Adipose tissue (tissue), 3 donors: ENCODE results near the gene SCRN2. TPM values are rescaled to one million over a fixed set of nuclear protein-coding genes. Genes with fewer than 3 reads are reported as not detected.

Source experiments
- H3K27ac ChIP-seq: one replicate; pipeline ENCODE4 v1.5.1; 2013; ENCODE audit warnings: low read depth, low read length
- WGBS, 3 donors: extraction: QIAGEN DNeasy Blood & Tissue Kit; methylation state at CpG; one replicate each; pipeline ENCODE4 v1.1.7; 2013; 5-methylcytosine and 5-hydroxymethylcytosine counted together
- polyA plus RNA-seq, 3 donors: library from polyadenylated mRNA; stranded (reverse); fragments of 200-250 nt; gene quantifications; one replicate each; pipeline ENCODE4 v1.2.3, GENCODE V29; 2013
- donor health status: healthy with polysubstance abuse.
- donor health status: Bipolar disorder and iron deficiency.
- donor health status: healthy.

Gene SCRN2
- polyA plus RNA-seq, 3 donors, result 37.9 to 181 (median 89.5) TPM

GRCh38 chr17:47831003-47831933, 9.8 kb downstream of the SCRN2 start, which contains the start of the genes LRRC46 and MRPL10:
LRRC46 (plus strand) TSS chr17:47831670; CDS start chr17:47831990, 320 bp downstream.
MRPL10 (minus strand) TSS chr17:47831541; CDS start chr17:47831511, 30 bp downstream.
- 0% methylated on average over 40 to 42 of the region's 42 CpGs for WGBS, 3 donors
- no peak within 1 kb of the TSS for H3K27ac ChIP-seq

DNA sequence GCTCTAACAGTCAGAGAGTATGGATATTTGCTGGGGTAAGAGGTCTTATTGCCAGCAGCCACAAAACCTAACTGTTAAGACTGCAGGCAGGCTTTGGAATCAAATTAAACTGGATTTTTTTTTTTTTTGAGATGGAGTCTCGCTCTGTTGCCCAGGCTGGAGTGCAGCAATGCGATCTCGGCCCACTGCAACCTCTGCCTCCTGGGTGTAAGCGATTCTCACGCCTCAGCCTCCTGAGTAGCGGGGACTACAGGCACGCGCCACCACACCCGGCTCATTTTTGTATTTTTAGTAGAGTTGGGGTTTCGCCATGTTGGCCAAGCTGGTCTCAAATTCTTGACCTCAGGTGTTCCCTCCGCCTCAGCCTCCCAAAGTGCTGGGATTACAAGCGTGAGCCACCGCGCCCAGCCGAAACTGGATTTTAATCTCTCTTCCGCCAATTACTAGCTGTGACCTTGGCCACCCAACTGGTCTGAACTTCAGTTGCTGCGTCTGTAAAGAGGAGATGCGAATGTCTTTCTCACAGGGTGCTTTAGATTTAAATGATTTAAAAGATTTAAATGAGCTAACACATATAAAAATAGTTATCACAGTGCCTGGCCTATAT, 10.6 kb downstream of the SCRN2 start:
- 56 to 75% (median 73%) methylated on average over 18 of the region's 18 CpGs for WGBS, 3 donors
- H3K27ac ChIP-seq, result no peak overlapping the region

DNA sequence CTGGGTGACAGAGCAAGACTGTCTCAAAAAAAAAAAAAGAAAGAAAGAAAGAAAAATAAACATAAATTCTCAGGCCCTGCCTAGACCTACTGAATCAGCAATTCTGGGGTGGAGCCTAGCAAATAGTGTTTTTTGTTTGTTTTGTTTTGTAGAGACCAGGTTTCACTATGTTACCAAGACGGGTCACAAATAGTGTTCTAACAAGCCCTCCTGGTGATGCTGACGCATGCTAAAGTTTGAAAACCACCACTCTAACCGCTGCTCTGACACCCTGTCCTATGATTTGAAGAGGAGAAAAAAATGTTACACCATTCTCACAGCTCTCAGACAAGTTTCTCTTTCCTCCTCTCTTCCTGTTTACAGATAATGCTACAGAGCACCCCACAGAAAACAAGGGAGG, 11.2 kb downstream of the SCRN2 start:
- no peak overlapping the region for H3K27ac ChIP-seq
- WGBS, 3 donors, result 85 to 91% (median 86%) methylated on average over 3 of the region's 3 CpGs

DNA sequence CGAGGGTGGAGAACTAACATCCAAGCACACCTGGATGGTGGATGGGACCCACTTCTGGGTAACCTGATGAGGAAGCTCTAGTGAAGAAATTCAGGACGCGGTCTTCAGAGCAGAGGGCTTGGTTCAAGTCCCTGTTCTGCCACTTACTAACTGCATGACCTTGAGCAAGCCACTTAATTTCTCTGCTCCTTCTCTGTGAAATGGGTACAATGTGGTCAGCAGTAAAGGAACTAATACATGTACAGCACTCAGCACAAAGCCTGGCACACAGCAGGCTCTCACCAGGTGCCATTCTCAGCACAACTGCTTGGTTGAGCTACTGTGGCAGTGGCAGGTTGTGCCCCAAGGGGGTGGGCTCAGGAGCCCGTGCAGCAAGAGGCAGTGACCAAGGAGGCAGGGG, 17.6 kb downstream of the SCRN2 start:
- 83 to 89% (median 86%) methylated on average over 4 of the region's 4 CpGs for WGBS, 3 donors
- H3K27ac ChIP-seq, result no peak overlapping the region

- H3K27ac ChIP-seq, result no peak overlapping the region
- 91 to 93% (median 92%) methylated on average over 4 of the region's 4 CpGs for WGBS, 3 donors
Measured at GRCh38 chr17:47822785-47823184, 18.3 kb downstream of the SCRN2 start.

DNA sequence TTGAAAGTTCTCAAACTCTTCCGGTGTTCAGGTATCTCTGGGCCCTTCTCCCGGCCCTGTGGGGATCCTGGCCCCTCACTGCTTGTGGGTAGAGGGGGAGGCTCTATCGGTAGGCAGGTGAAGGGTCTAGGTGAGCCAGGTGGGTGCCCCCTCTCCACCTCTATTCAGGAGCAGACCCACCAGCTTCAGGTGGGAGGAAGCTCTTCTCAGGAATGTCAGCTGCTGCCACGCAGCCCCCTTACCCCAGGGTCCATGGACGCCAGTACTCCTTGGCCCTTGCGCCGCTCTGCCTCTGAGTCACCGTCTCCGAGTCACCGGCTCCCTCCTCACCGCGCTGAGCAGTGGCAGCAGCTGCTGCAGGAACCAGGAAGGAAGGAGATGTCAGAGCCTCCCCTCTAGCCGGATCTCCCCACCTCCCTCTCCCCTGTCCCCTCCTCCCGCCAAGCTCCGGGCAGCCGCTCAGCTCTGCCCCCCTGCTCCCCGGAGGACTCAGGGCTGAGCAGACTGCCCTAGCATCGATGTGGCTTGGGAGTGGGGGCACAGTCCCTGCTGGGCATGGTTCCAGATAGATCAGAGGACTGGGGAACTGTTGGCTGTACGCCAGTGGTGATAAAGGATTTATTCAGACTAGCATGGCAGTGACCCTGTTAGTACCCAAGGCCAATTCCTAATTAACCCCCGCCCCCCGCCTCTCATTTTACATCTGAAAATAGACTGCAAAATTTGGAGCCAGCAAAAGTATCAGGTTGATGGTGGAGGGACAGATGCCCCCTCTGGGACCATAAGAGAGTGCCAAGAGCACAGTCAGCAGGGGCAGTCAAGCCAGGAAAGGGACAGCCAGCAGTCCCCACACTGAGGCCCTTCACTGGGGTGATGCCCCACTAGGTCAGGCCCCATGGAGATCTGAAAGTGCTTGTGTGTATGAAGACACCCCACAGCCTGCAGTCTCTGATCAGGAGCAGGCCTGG, 19.4 kb downstream of the SCRN2 start, which contains the start of gene OSBPL7:
TSS of gene OSBPL7 (minus strand) at position 371 of the 968 bp plus-strand sequence. CDS start 1,516 bp downstream, outside the sequence.
- 5 to 7% (median 6%) methylated on average over 15 to 21 of the region's 21 CpGs for WGBS, 3 donors

DNA sequence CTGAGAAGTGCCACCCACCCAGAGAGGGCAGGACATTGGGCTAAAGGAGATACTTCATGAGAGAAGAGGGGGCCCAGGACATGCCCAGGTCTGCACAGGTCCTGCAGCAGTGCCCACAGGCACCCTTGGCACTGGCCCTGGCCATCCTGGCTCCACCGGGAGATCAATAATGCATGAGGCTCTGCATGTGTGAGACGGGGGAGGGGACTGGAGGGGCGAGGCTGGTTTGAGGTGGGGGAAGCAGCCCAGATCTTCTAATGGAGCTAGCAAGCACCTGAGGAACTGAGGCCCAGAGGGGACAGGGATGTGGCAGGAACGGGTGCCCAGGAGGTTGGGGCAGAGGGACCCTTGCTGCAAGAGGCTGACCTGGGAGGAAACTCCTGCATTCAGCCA, 20.0 kb downstream of the SCRN2 start:
- WGBS, 3 donors, result 3 to 17% (median 6%) methylated on average over 4 of the region's 4 CpGs
- H3K27ac ChIP-seq, result no peak overlapping the region

More for the DNA sequence above, 19.4 kb downstream of the SCRN2 start, which contains the start of gene OSBPL7:
- no peak within 1 kb of the TSS for H3K27ac ChIP-seq

- H3K27ac ChIP-seq, result no peak overlapping the region
- WGBS, 3 donors, result 55 to 67% (median 57%) methylated on average over 12 of the region's 12 CpGs
Measured at GRCh38 chr17:47820033-47820789, 20.9 kb downstream of the SCRN2 start.

DNA sequence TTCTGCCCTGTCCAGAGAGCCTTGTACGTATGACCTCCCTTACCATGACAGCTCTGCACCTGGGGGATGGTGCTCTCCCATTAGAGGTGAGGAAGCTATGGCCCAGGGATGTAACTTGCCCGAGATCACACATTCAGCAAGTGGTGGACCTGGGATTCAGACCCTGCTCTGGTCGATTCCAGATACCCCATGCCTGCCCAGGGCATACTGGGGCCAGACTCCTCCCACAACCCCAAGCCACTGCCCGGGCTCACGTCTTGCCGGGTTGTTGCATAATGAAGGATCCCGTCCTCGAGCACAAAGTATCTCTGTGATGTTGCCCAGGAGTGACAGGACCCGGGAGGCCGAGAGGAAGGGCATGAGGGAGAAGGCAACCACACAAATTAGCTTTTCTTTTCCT, 21.6 kb downstream of the SCRN2 start:
- 69 to 83% (median 69%) methylated on average over 10 of the region's 10 CpGs for WGBS, 3 donors
- H3K27ac ChIP-seq, result no peak overlapping the region

DNA sequence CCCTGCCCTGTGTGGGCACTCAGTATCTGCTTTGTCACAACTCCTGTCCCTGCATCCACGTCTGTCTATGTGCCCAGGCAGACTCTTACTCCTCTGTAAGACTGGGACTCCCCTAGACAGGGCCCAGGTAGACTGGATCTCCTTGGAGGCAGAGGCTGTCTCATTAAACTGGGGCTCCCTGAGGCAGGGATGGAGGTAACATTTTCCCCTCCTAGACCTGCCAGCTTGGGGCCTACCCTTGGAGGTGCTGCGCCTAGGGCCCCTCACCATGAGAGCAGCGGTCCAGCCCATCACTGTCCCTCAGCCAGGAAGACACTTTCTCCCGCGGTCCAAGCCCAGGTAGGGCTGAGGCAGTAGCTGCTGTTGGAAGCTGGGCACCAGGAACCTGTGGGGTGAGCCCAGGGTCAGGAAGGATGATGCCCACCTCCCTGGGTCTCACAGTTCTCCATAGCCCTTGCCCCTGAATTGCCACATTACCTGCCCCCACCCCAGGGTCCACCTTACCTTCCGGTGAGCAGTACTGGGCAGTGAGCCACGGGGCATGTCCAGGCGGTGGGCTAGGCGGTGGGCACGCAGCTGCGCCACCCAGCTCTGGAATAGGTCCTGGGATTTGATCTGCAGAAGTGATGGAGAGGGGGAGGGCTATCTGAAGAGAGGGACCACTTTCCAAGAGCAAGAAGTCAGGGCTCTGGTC, 22.9 kb downstream of the SCRN2 start:
- no peak overlapping the region for H3K27ac ChIP-seq
- WGBS, 3 donors, result 90 to 92% (median 91%) methylated on average over 11 of the region's 11 CpGs

GRCh38 chr17:47816947-47817346, 24.1 kb downstream of the SCRN2 start:
- H3K27ac ChIP-seq, result no peak overlapping the region
- 96 to 97% (median 96%) methylated on average over 10 of the region's 10 CpGs for WGBS, 3 donors

GRCh38 chr17:47816111-47816735, 24.9 kb downstream of the SCRN2 start:
- WGBS, 3 donors, result 94 to 95% (median 94%) methylated on average over 21 of the region's 21 CpGs
- H3K27ac ChIP-seq, result no peak overlapping the region

GRCh38 chr17:47815106-47815918, 25.8 kb downstream of the SCRN2 start:
- WGBS, 3 donors, result 92 to 93% (median 93%) methylated on average over 21 of the region's 21 CpGs
- H3K27ac ChIP-seq, result no peak overlapping the region

DNA sequence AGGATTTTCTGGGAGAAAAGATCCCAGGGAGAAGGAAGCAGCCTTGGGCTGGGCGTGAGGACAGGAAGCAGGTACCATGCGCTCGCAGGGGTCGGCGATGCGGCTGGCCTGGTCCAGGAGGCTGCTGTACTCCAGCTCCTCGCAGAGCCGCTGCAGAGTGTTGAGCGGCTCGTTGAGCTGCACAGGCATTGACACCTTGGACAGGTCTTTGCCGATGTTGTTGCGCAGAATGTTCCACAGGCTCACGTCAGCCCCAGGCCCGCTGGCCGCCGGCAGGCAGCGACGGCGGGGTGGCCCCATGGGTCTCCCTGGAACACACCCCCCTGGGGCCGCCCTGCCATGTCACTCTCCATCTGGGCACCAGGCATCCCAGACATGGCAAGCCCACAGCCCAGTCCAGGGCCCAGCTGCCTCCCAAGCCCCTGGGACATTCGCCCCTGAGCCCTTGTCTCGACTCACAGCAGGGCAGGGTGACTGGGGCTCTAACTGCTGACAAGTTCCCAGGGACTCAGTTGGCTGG, 27.5 kb downstream of the SCRN2 start:
- 93 to 96% (median 95%) methylated on average over 22 of the region's 22 CpGs for WGBS, 3 donors
- no peak overlapping the region for H3K27ac ChIP-seq

GRCh38 chr17:47813077-47813476, 28.0 kb downstream of the SCRN2 start:
- no peak overlapping the region for H3K27ac ChIP-seq
- WGBS, 3 donors, result 88 to 96% (median 94%) methylated on average over 14 of the region's 14 CpGs
